Stimulated activated naive CD8-positive, alpha-beta T cell treated with anti-CD3 and anti-CD28 coated beads, Interleukin-15, Interleukin-2, amounts not matched to agents 100 ng/mL and 50 ng/mL, for 24 hours (primary cell): ENCODE data around the gene KLF3.
A peak's percentile ranks its signal among the peaks of the same experiment; 100 is the strongest.

Source experiments
- H3K27ac Mint-ChIP-seq: one replicate; pipeline ENCODE4 v1.8.0; 2021; ENCODE audit warnings: mild to moderate bottlenecking, mixed read lengths
- H3K27me3 Mint-ChIP-seq: one replicate; pipeline ENCODE4 v1.8.0; 2021; ENCODE audit warnings: mixed read lengths
- H3K36me3 Mint-ChIP-seq: one replicate; pipeline ENCODE4 v1.8.0; 2021; ENCODE audit warnings: low read depth, mixed read lengths
- H3K4me1 Mint-ChIP-seq: one replicate; pipeline ENCODE4 v1.8.0; 2021; ENCODE audit warnings: low read depth, mixed read lengths
- H3K4me3 Mint-ChIP-seq: one replicate; pipeline ENCODE4 v1.8.0; 2021; ENCODE audit warnings: mild to moderate bottlenecking, mixed read lengths
- H3K9me3 Mint-ChIP-seq: one replicate; pipeline ENCODE4 v1.8.0; 2021; ENCODE audit warnings: mixed read lengths

KLF3 gene

DNA sequence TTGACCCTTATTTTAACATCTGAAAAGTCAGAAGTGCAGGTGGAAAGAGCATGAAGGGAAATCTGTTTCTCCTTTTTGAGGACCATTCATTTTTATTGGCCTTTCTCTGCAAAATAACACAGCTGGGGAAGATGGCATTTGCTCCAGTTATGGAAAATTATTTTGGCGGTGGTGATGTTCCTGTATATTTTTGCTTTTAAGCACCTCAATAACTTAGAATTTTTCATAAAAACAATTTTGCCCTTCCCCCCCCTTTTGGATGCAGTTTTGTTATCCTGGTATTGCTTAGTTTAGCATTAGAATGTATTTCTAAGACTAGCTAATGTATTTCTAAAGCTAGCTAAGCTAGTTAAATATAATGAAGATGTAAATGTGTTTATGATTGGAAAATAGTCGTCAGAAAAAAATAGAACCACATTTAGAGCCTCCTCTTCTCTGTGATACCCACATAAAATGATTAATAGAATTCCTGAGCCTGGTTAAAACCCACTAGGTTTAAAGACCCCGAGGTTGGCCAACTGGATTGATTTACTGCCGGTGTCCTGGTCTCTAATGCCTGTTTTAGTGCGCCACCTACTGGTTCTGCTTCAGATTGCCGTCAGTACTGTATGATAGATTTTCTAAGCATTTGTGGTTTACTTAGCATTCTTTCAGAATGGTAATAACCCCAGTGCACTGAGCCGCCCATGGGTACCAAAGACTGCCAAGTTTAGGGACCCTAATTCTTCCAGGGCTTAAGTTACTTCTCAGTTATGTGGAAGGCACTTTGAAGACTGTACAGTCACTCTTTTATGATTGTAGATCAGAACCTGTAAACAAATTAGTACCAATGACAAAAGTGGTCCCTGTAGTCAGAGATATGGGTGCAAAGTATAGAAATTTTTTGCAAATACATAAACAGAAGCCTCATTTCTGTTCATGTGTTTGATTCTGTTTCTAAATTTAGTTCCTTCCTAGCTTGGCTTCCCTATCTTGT is 11.4 kb downstream of the KLF3 start:
- peaks cover 79% of the 10 kb centered on the region for H3K4me1 Mint-ChIP-seq
- no peaks in the 10 kb centered on the region for H3K27me3 Mint-ChIP-seq
- H3K9me3 Mint-ChIP-seq = no peaks in the 10 kb centered on the region
- peaks cover 10% of the 10 kb centered on the region for H3K36me3 Mint-ChIP-seq
- peak overlapping the region; percentile 58 for H3K4me3 Mint-ChIP-seq
- H3K27ac Mint-ChIP-seq = peak overlapping the region; percentile 45

DNA sequence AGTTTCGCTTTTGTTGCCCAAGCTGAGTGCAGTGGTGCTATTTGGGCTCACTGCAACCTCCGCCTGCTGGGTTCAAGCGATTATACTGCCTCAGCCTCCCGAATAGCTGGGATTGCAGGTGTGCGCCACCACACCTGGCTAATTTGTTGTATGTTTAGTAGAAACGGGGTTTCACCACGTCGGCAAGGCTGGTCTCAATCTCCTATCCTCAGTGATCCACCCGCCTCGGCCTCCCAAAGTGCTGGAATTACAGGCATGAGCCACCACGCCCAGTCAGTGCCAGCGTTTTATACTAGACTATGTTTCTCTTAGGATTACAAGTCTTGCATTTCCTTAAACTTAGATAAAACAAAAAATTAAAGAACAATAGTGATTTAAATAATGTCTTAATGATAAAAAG is 13.0 kb downstream of the KLF3 start:
- Mint-ChIP-seq H3K27me3 (no peaks in the 10 kb centered on the region), H3K9me3 (no peaks in the 10 kb centered on the region), H3K27ac (no peak overlapping the region), H3K4me3 (no peak overlapping the region), H3K36me3 (peaks cover 17% of the 10 kb centered on the region), H3K4me1 (peaks cover 74% of the 10 kb centered on the region)

- Mint-ChIP-seq H3K27me3 (no peaks in the 10 kb centered on the region), H3K4me3 (peak overlapping the region; percentile 8), H3K36me3 (peaks cover 17% of the 10 kb centered on the region), H3K4me1 (peaks cover 74% of the 10 kb centered on the region), H3K9me3 (no peaks in the 10 kb centered on the region), H3K27ac (peak overlapping the region; percentile 39)
Observed at GRCh38 chr4:38677441-38677840, 13.4 kb downstream of the KLF3 start.

DNA sequence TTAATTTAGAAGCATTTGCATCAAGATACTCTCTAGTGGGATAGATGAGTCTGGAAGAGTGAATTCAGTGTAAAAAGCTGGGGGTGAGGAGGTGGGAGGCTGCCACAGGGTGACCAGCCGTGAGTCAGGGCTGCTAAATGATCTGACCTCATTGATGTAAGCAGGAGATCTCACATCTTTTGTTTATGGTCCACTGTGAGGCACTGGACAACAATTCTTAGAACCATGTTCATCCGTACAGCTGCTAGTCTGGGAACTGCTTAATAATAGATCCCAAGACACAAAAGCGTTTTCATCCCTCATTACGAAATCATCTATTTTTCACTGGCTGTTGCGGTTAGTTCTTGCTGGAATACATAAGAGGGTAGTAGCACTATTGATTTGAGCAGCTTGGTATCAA is 14.1 kb downstream of the KLF3 start:
- peaks cover 17% of the 10 kb centered on the region for H3K36me3 Mint-ChIP-seq
- peak overlapping the region; percentile 14 for H3K4me3 Mint-ChIP-seq
- no peaks in the 10 kb centered on the region for H3K27me3 Mint-ChIP-seq
- H3K9me3 Mint-ChIP-seq = no peaks in the 10 kb centered on the region
- H3K4me1 Mint-ChIP-seq = peaks cover 74% of the 10 kb centered on the region
- peak overlapping the region; percentile 39 for H3K27ac Mint-ChIP-seq

DNA sequence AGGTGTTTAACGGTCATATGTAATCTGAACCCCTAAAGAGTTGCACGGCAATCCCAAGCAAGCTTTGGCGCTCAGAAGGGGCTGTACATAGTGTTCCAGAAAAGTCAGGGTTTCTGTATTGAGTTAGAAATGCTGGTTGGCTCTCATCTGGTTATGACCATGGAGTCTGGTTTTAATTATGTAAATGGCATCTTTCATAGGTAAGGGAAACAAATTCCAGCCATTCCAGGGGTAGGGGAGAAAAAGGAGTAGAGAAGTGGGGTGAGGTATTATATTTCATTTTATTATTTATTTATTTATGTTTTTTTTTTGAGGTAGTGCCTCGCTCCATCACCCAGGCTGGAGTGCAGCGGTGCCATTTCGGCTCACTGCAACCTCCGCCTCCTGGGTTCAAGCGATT is 15.9 kb downstream of the KLF3 start:
- no peak overlapping the region for H3K4me3 Mint-ChIP-seq
- no peaks in the 10 kb centered on the region for H3K9me3 Mint-ChIP-seq
- peaks cover 24% of the 10 kb centered on the region for H3K36me3 Mint-ChIP-seq
- H3K4me1 Mint-ChIP-seq = peaks cover 74% of the 10 kb centered on the region
- no peak overlapping the region for H3K27ac Mint-ChIP-seq
- H3K27me3 Mint-ChIP-seq = no peaks in the 10 kb centered on the region

DNA sequence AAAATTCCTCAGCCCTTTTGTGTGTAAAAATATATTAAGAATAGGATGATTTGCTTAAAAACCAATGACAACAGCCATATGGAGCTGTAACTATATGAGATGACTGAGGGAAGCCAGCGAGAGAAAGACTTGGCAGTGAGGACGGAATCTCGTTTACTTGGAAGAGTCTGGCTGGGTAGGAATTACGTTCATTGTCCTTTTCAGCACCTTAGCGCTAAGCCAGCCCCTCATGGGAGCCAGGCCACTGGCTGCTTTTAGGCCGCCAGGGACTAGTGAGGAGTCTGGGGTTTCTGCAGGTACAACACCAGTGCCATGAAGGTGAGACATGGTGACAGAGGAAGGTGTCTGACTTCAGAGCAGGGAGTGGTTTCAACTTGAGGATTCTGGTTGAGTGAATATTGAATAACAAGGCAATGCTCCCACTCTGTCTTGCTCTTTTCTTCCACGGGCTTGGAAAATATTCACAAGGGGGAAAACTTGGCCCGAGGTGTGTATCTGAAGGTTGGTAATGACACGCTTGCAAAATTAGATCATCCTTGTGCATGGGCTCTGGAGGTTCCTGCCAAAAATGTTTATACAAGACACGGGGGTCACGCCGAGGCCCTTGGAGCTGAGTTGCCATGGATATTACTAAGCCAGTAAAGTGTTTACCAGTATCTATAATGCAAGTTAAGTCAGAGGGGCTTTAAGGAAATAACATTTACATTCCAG is 17.4 kb downstream of the KLF3 start:
- Mint-ChIP-seq H3K27ac (peak overlapping the region; percentile 54), H3K4me3 (no peak overlapping the region)

DNA sequence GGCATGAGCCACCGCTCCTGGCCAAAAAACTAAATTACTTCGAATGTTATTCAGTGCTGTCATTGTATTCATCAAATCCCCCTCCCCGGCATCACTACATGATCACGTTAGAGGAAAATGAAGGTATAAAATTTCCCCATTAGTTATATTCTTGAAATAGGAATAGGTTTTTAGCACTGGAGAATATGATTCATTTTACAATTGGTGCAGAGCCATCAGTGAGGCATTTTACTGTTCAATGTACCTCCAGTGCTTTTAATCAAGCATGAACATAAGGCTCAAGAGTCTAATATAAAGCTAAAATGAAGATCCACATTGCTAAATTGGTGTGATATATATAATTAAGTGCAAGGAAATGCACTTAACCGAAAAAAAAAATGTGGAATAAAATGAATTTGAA is 18.3 kb downstream of the KLF3 start:
- Mint-ChIP-seq H3K4me3 (peak overlapping the region; percentile 21), H3K4me1 (peaks cover 84% of the 10 kb centered on the region), H3K27ac (peak overlapping the region; percentile 41), H3K36me3 (peaks cover 24% of the 10 kb centered on the region), H3K27me3 (no peaks in the 10 kb centered on the region), H3K9me3 (no peaks in the 10 kb centered on the region)

More for the DNA sequence above, 17.4 kb downstream of the KLF3 start:
- H3K27me3 Mint-ChIP-seq = no peaks in the 10 kb centered on the region
- no peaks in the 10 kb centered on the region for H3K9me3 Mint-ChIP-seq
- peaks cover 77% of the 10 kb centered on the region for H3K4me1 Mint-ChIP-seq
- peaks cover 24% of the 10 kb centered on the region for H3K36me3 Mint-ChIP-seq

DNA sequence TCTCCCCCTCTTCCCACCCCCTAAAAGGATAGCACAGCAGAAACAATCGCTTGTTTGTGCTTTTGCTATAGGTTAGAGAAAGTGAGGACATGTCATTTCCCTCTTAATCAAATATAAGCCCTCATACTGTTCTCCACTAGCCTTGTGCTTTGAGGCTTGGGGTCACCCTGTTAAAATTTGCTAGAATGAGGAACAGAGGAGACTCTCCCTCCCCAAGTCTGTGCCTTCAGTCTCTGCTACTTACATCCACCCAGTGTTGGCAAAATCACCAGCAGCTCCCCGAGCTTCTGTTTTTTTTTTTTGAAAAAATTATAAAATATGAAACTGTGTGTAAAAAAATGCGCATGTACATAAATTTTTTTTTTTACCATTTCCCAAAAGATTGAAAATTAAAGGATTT is 19.3 kb downstream of the KLF3 start:
- peaks cover 84% of the 10 kb centered on the region for H3K4me1 Mint-ChIP-seq
- no peaks in the 10 kb centered on the region for H3K27me3 Mint-ChIP-seq
- peak overlapping the region; percentile 86 for H3K27ac Mint-ChIP-seq
- H3K4me3 Mint-ChIP-seq = peak overlapping the region; percentile 13
- H3K36me3 Mint-ChIP-seq = peaks cover 29% of the 10 kb centered on the region
- no peaks in the 10 kb centered on the region for H3K9me3 Mint-ChIP-seq

GRCh38 chr4:38684271-38684670 is 20.3 kb downstream of the KLF3 start:
- Mint-ChIP-seq H3K4me3 (no peak overlapping the region), H3K36me3 (peaks cover 35% of the 10 kb centered on the region), H3K4me1 (peaks cover 83% of the 10 kb centered on the region), H3K27me3 (no peaks in the 10 kb centered on the region), H3K27ac (peak overlapping the region; percentile 30), H3K9me3 (no peaks in the 10 kb centered on the region)

DNA sequence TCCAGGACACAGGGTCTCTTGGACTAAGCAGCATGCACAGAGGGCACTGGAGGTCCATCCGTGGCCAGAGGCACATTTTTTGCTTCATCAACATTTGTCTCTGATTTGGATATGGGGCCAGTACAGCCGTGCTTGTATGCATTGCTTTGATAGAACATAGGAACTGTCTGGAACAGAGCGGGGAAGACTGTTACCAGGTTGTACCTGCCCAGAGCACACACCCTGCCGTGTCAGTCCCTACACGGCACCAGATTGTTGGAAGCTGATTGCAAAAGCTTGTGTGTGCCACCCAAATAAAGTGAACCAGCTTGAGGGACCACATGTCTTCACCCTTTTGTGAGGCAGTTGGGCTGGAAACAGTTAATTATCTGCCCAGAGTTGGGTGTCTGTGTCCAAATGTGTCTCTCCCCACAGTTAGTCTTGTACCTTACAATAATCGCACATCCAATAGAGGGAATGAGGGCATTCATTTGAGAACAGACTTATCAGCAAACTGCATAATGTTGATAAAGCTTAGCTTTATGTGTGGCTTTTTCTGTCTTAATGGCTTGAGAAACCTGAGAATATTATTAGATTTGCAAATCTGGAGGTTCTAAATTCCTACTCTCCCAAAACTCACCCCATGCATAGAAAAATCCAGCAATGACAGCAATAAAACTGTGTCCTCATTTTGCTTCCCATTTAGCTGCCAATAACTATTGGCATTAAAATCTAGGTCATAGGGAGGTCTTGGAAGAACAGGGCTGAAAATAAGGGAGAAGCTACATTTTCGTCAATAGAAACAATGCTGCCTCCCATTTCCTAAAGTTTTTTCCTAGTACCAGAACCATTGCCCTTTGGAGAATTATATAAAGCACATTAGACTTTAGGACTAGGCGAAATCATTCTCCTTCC is 21.2 kb downstream of the KLF3 start:
- Mint-ChIP-seq H3K27ac (no peak overlapping the region), H3K27me3 (no peaks in the 10 kb centered on the region), H3K9me3 (no peaks in the 10 kb centered on the region), H3K4me3 (no peak overlapping the region), H3K4me1 (peaks cover 79% of the 10 kb centered on the region), H3K36me3 (peaks cover 38% of the 10 kb centered on the region)

- Mint-ChIP-seq H3K4me3 (no peak overlapping the region), H3K36me3 (peaks cover 39% of the 10 kb centered on the region), H3K27ac (no peak overlapping the region), H3K4me1 (peaks cover 72% of the 10 kb centered on the region), H3K27me3 (no peaks in the 10 kb centered on the region), H3K9me3 (no peaks in the 10 kb centered on the region)
Observed at GRCh38 chr4:38686682-38687081, 22.7 kb downstream of the KLF3 start.

GRCh38 chr4:38687571-38688011 is 23.6 kb downstream of the KLF3 start:
- H3K4me1 Mint-ChIP-seq = peaks cover 63% of the 10 kb centered on the region
- peak overlapping the region; percentile 21 for H3K4me3 Mint-ChIP-seq
- H3K9me3 Mint-ChIP-seq = no peaks in the 10 kb centered on the region
- H3K27ac Mint-ChIP-seq = peak overlapping the region; percentile 68
- peaks cover 38% of the 10 kb centered on the region for H3K36me3 Mint-ChIP-seq
- H3K27me3 Mint-ChIP-seq = no peaks in the 10 kb centered on the region

GRCh38 chr4:38688676-38689355 is 24.8 kb downstream of the KLF3 start:
- Mint-ChIP-seq H3K4me3 (no peak overlapping the region), H3K4me1 (peaks cover 57% of the 10 kb centered on the region), H3K36me3 (peaks cover 41% of the 10 kb centered on the region), H3K27ac (no peak overlapping the region), H3K9me3 (no peaks in the 10 kb centered on the region), H3K27me3 (no peaks in the 10 kb centered on the region)
